Heart left ventricle (tissue), 13 donors: ENCODE results near the gene ZBTB34.
A peak's percentile ranks its signal among the peaks of the same experiment; 100 is the strongest.

Source experiments
- POLR2A ChIP-seq, 2 donors: fragments of 450-650 bp; IDR thresholded peaks; one replicate each; pipeline ENCODE4 v1.6.1; 2017; ENCODE audit warnings: antibody characterized with exemption in 2 of 2, mild to moderate bottlenecking in 2 of 2, moderate library complexity in 2 of 2
- TF ChIP-seq, protein P1 (sequence below), 12 donors: fragments of 200-600 bp; sonication (generic) in 4 of 12; IDR thresholded peaks; one replicate each; pipeline versions ENCODE4 v1.5.0 to v1.8.0; 2018 to 2022; ENCODE audit warnings: antibody characterized with exemption in 12 of 12, mild to moderate bottlenecking in 5 of 12
- donor health status: ischemic (EF 13 %, LVEDD 7.1; RV severe dilation, severe dysfunction).
- donor health status: DM: no; HTN: yes; CAD: no.
- donor health status: DM: no; HTN: no; CAD: no.
- donor health status: ischemic (EF 25% LVEDD 6.9; RV normal size, moderate dysfunction).
- donor health status: ischemic (EF 25% LVEDD 5.7; RV mildly dilated, moderate dysfunction).
- donor health status: ischemic (EF 35%, LVEDD 5.7; RV mildly dilated, moderate dysfunction).
- donor health status: nonischemic (EF 11% LVEDD 7.7; RV severe dilation, severe dysfunction).
- donor health status: DM: yes; HTN: yes; CAD: no.
- donor health status: PGD.
- donor health status: ischemic (EF 29% LVEDD 5.4; RV normal size, mild dysfunction).
- donor health status: nonischemic (EF 23%, LVEDD 6.1; RV moderate dilation, normal function).

DNA sequence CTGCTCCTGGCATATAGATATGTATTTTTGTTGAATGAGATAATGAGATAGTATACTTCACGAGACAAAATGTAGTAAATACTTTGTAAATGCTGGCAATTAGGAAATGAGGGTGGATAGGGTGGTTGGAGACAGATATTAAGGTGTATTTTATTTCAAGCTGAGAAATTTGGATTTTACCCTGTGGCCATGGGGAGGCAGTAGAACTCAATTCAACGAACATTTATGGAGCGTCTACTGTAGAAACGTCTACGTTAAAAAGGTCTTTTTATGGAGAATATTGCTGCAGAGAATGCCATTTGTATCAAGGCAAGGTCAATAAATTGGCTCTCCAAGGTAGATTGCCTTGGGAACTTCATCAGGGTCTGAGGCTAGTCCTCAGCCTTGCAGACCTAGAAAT is 32.6 kb downstream of the ZBTB34 start:
- TF ChIP-seq, protein P1, sequence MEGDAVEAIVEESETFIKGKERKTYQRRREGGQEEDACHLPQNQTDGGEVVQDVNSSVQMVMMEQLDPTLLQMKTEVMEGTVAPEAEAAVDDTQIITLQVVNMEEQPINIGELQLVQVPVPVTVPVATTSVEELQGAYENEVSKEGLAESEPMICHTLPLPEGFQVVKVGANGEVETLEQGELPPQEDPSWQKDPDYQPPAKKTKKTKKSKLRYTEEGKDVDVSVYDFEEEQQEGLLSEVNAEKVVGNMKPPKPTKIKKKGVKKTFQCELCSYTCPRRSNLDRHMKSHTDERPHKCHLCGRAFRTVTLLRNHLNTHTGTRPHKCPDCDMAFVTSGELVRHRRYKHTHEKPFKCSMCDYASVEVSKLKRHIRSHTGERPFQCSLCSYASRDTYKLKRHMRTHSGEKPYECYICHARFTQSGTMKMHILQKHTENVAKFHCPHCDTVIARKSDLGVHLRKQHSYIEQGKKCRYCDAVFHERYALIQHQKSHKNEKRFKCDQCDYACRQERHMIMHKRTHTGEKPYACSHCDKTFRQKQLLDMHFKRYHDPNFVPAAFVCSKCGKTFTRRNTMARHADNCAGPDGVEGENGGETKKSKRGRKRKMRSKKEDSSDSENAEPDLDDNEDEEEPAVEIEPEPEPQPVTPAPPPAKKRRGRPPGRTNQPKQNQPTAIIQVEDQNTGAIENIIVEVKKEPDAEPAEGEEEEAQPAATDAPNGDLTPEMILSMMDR (IDR thresholded peaks at IDR 0.05): peak in 4 of 12 donors; percentile 19 to 34 (median 23)
- TF ChIP-seq POLR2A (IDR thresholded peaks at IDR 0.05): no peak
